GM21576 (cell line): ENCODE measurements around the gene PDE4DIP.
"Not testable (repeated sequence)": the region's sequence is repeated elsewhere in the genome, so short reads cannot be mapped to it uniquely, and the experiment has no call there.

Source experiments
- ATAC-seq: cut with Tn5 transposase; IDR thresholded peaks from one replicate; pipeline ENCODE4 v1.9.1; 2021; ENCODE audit warnings: mild to moderate bottlenecking, moderate library complexity; ENCODE audit not compliant: unreplicated experiment

PDE4DIP gene

DNA sequence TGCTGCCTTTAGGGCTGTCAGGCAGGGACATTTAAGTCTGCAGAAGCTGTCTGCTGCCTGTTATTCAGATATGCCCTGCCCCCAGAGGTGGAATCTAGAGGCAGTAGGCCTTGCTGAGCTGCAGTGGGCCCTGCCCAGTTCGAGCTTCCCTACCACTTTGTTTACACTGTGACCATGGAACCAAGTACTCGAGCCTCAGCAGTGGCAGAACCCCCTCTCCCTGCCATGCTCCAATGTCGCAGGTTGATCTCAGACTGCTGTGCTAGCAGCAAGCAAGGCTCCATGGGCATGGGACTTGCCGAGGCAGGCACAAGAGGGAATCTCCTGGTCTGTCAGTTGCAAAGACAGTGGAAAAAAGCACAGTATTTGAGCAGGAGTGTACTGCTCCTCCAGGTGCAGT, 198.8 kb downstream of the PDE4DIP start:
- not testable (repeated sequence) for ATAC-seq

DNA sequence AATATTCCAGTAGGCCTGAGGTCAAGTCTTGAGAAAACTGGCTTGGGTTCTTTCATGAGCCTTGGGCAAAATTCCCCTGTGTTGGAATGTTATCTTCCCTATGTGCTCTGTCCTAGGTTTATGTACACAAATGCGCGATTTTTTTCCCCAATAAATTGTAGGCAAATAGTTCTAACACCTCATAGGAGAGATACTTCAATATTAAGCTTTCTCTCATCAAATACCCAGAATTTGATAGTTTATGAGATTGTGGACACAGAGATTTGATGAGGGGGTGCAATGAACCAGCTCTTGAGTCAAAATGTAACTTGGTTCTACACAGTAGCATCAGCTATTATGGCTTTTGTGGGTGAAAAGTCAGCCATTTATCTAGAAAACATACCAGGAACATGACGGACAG, 220.4 kb downstream of the PDE4DIP start:
- not testable (repeated sequence) for ATAC-seq

DNA sequence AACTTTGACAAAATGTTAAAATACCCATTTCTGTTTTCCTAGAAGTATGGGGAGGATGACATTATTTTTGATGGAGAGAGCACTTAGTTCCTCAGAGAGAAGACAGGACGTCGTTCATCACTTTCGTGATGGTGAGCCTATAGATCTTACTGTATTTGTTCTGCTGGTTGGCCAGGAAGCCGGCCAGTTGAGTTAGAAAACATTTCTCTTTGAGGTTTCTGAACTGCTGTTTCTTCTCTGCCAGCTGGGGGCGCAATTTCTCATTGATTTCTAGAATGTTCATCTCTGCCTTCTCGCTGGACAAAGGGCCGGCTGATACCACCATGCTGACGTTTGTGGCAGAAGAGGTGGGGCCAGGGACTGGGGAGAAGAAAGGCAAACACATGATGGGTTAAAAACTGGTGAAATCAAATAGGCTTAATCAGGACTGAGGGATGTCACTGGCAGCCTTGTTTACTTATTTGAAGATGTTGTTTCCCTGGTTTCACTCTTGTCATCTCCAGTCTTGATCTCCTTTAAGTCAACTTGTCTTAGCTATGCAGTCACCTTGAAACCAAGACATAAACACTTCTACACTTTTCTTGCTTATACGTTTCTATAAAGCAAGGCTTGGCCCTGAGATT, 231.4 kb downstream of the PDE4DIP start:
- not testable (repeated sequence) for ATAC-seq
